Measurements from ENCODE around the gene FBLN2. TPM values are rescaled to one million over a fixed set of nuclear protein-coding genes. Genes with fewer than 3 reads are reported as not detected.

The FBLN2 gene
- total RNA-seq, 2 donors from 2014 or later, result 12.8 to 318 TPM

GRCh38 chr3:13662238-13662847 lies 113.4 kb downstream of the FBLN2 start:
- 94% methylated on average over 22 of the region's 22 CpGs for WGBS
- Histone ChIP-seq H3K4me3 (no peak overlapping the region), H3K4me1 (replicated peaks) (no peaks in the 10 kb centered on the region), H3K9me3 (no peaks in the 10 kb centered on the region), H3K27me3 (replicated peaks; ENCODE audit: insufficient read depth) (peaks cover 5% of the 10 kb centered on the region), H3K36me3 (no peaks in the 10 kb centered on the region), H3K27ac (no peak overlapping the region)
- intact Hi-C loops (cut with DNase I), result no loop called here
- TF ChIP-seq POLR2A (IDR thresholded peaks at IDR 0.05) (no peak), CTCF (IDR thresholded peaks at IDR 0.05) (no peak), POLR2AphosphoS5 (IDR thresholded peaks at IDR 0.05) (no peak)
- DNase-seq (ENCODE audit: low spot score), result no peak

- Histone ChIP-seq H3K4me1 (replicated peaks) (no peaks in the 10 kb centered on the region), H3K9me3 (no peaks in the 10 kb centered on the region), H3K36me3 (no peaks in the 10 kb centered on the region), H3K4me3 (no peak overlapping the region), H3K27ac (no peak overlapping the region), H3K27me3 (replicated peaks; ENCODE audit: insufficient read depth) (peaks cover 5% of the 10 kb centered on the region)
- intact Hi-C loops (cut with DNase I), result no loop called here
- no peak for DNase-seq (ENCODE audit: low spot score)
- WGBS, result 87% methylated on average over 16 of the region's 16 CpGs
- TF ChIP-seq POLR2AphosphoS5 (IDR thresholded peaks at IDR 0.05), result no peak
Measured at GRCh38 chr3:13663781-13664535, 115.0 kb downstream of the FBLN2 start.

GRCh38 chr3:13665582-13666226 lies 116.8 kb downstream of the FBLN2 start:
- Histone ChIP-seq H3K4me3 (no peak overlapping the region), H3K36me3 (no peaks in the 10 kb centered on the region), H3K4me1 (replicated peaks) (no peaks in the 10 kb centered on the region), H3K27me3 (replicated peaks; ENCODE audit: insufficient read depth) (peaks cover 8% of the 10 kb centered on the region), H3K27ac (no peak overlapping the region), H3K9me3 (no peaks in the 10 kb centered on the region)
- no peak for DNase-seq (ENCODE audit: low spot score)
- intact Hi-C loops (cut with DNase I), result no loop called here
- no peak for TF ChIP-seq POLR2AphosphoS5 (IDR thresholded peaks at IDR 0.05)
- no peak for TF ChIP-seq POLR2A (IDR thresholded peaks at IDR 0.05)
- no peak for TF ChIP-seq CTCF (IDR thresholded peaks at IDR 0.05)
- 56% methylated on average over 16 of the region's 16 CpGs for WGBS

GRCh38 chr3:13666227-13666619 lies 117.3 kb downstream of the FBLN2 start:
- H3K9me3 ChIP-seq, result no peaks in the 10 kb centered on the region
- no peaks in the 10 kb centered on the region for H3K36me3 ChIP-seq
- intact Hi-C loops (cut with DNase I), result no loop called here
- WGBS, result 67% methylated on average over 4 of the region's 4 CpGs
- no peak for DNase-seq (ENCODE audit: low spot score)
- no peak for TF ChIP-seq POLR2A (IDR thresholded peaks at IDR 0.05)
- TF ChIP-seq POLR2AphosphoS5 (IDR thresholded peaks at IDR 0.05), result no peak
- no peak for TF ChIP-seq CTCF (IDR thresholded peaks at IDR 0.05)
- H3K4me3 ChIP-seq, result no peak overlapping the region
- no peaks in the 10 kb centered on the region for H3K4me1 ChIP-seq (replicated peaks)
- peaks cover 11% of the 10 kb centered on the region for H3K27me3 ChIP-seq (replicated peaks; ENCODE audit: insufficient read depth)
- no peak overlapping the region for H3K27ac ChIP-seq

GRCh38 chr3:13666781-13667709 lies 118.1 kb downstream of the FBLN2 start:
- no peak for DNase-seq (ENCODE audit: low spot score)
- no peak overlapping the region for H3K27ac ChIP-seq
- H3K4me1 ChIP-seq (replicated peaks), result no peaks in the 10 kb centered on the region
- 70% methylated on average over 18 of the region's 18 CpGs for WGBS
- no peaks in the 10 kb centered on the region for H3K36me3 ChIP-seq
- H3K9me3 ChIP-seq, result no peaks in the 10 kb centered on the region
- no peak overlapping the region for H3K4me3 ChIP-seq
- no peak for TF ChIP-seq POLR2A (IDR thresholded peaks at IDR 0.05)
- no peak for TF ChIP-seq POLR2AphosphoS5 (IDR thresholded peaks at IDR 0.05)
- TF ChIP-seq CTCF (IDR thresholded peaks at IDR 0.05), result no peak
- H3K27me3 ChIP-seq (replicated peaks; ENCODE audit: insufficient read depth), result peaks cover 11% of the 10 kb centered on the region
- intact Hi-C loops (cut with DNase I), result no loop called here
